Hepatocyte (in vitro differentiated cells): ENCODE data around the gene CHRDL1.

Experiments
- CTCF ChIP-seq: fragments of 200-600 bp; sonication (generic); IDR thresholded peaks from 2 replicates; pipeline ENCODE4 v1.5.1; 2016; ENCODE audit warnings: antibody characterized with exemption, mild to moderate bottlenecking; ENCODE audit not compliant: poor library complexity
- EZH2phosphoT487 ChIP-seq: fragments of 200-600 bp; sonication (generic); IDR thresholded peaks from one replicate; pipeline ENCODE4 v1.6.1; 2018; ENCODE audit warnings: antibody characterized with exemption, mild to moderate bottlenecking, low read depth, moderate library complexity; ENCODE audit not compliant: unreplicated experiment, severe bottlenecking

GRCh38 chrX:110706446-110706845 lies 89.2 kb downstream of the CHRDL1 start:
- TF ChIP-seq EZH2phosphoT487 (no peak), CTCF (no peak)
